ENCODE results near the gene TRPC5OS. TPM values are rescaled to one million over a fixed set of nuclear protein-coding genes. Genes with fewer than 3 reads are reported as not detected.

Gene TRPC5OS
- total and polyA plus RNA-seq, 2 of the 4 experiments (the other 2 are of a cell fraction): not detected

- Histone ChIP-seq H3K23ac (ENCODE audit: low read depth, low read length) (no peak overlapping the region), H2AFZ (replicated peaks; ENCODE audit: low read length, poor library complexity) (no peak overlapping the region), H3K4me3 (ENCODE audit: insufficient read depth, low read depth, low read length) (no peak overlapping the region), H4K91ac (ENCODE audit: insufficient read depth, low read depth, low read length) (no peak overlapping the region), H2AK5ac (ENCODE audit: low read depth, low read length) (no peak overlapping the region), H3K9ac (ENCODE audit: low read depth, low read length) (no peak overlapping the region), H4K5ac (ENCODE audit: low read depth, low read length) (no peak overlapping the region), H3K4ac (ENCODE audit: low read depth, low read length) (no peak overlapping the region), H3K18ac (ENCODE audit: low read depth, low read length) (no peak overlapping the region), H2BK5ac (ENCODE audit: low read depth, low read length, poor library complexity, severe bottlenecking) (no peak overlapping the region), H4K8ac (ENCODE audit: low read depth in 2 of 2, low read length in 2 of 2) (no peak overlapping the region), H2AK9ac (replicated peaks; ENCODE audit: low read depth, low read length, poor library complexity) (no peak overlapping the region), H3K4me1 (ENCODE audit: control insufficient read depth, insufficient read depth, low read length) (no peaks in the 10 kb centered on the region), H3K56ac (ENCODE audit: extremely low read depth, insufficient read depth, low read length) (no peak overlapping the region), H2BK120ac (ENCODE audit: low read depth, low read length) (no peak overlapping the region), H2BK20ac (ENCODE audit: low read depth, low read length) (no peak overlapping the region), H3K4me2 (ENCODE audit: low read depth, low read length) (no peak overlapping the region), H3K9me1 (ENCODE audit: insufficient read depth, low read length) (no peaks in the 10 kb centered on the region), H3K27ac (ENCODE audit: insufficient read depth, low read length) (no peak overlapping the region), H3K79me1 (ENCODE audit: low read depth in 1 of 2, low read length in 2 of 2) (no peaks in the 10 kb centered on the region), H3K27me3 (ENCODE audit: control insufficient read depth, insufficient read depth, low read length) (peaks cover 3% of the 10 kb centered on the region), H2BK15ac (ENCODE audit: low read depth, low read length) (no peak overlapping the region), H3K36me3 (ENCODE audit: control insufficient read depth, insufficient read depth, low read length) (no peaks in the 10 kb centered on the region), H4K20me1 (ENCODE audit: insufficient read depth, low read length) (no peaks in the 10 kb centered on the region), H3K14ac (replicated peaks; ENCODE audit: low read depth, low read length) (no peak overlapping the region), H3K9me3 (ENCODE audit: control insufficient read depth, insufficient read depth, low read length) (no peaks in the 10 kb centered on the region)
- dilution Hi-C loops (cut with HindIII; ENCODE audit: low sequenced_read_pairs, unreplicated experiment): no loop called here
- DNase-seq (no peak), ATAC-seq (ENCODE audit: low read depth) (no peak)
- TF ChIP-seq CTCF (conservative IDR thresholded peaks at IDR 0.05; ENCODE audit: low read depth, low read length) (no peak), CEBPB (IDR thresholded peaks at IDR 0.05; ENCODE audit: low read depth, low read length) (no peak), CHD1 (IDR thresholded peaks at IDR 0.05; ENCODE audit: low read depth, low read length) (no peak), POLR2A (IDR thresholded peaks at IDR 0.05; ENCODE audit: low read depth, low read length) (no peak), RFX5 (IDR thresholded peaks at IDR 0.05; ENCODE audit: low read depth, low read length) (no peak), RCOR1 (IDR thresholded peaks at IDR 0.05; ENCODE audit: insufficient replicate concordance, low read length) (no peak), SMC3 (IDR thresholded peaks at IDR 0.05; ENCODE audit: low read depth, low read length) (no peak), NFE2L2 (IDR thresholded peaks at IDR 0.05; ENCODE audit: low read depth, low read length) (no peak), MAZ (IDR thresholded peaks at IDR 0.05; ENCODE audit: borderline replicate concordance, low read depth, low read length) (no peak), BHLHE40 (IDR thresholded peaks at IDR 0.05; ENCODE audit: low read depth, low read length) (no peak), MXI1 (IDR thresholded peaks at IDR 0.05; ENCODE audit: borderline replicate concordance, low read depth, low read length) (no peak), ELK1 (IDR thresholded peaks at IDR 0.05; ENCODE audit: borderline replicate concordance, low read depth, low read length) (no peak), RAD21 (IDR thresholded peaks at IDR 0.05; ENCODE audit: low read length) (no peak)
- BruUV-seq (replicated peaks): no TSS peak
- ChIA-PET CTCF (interaction anchor here (1.0 kb wide), 1 partner anchor 17 kb away, joined by 3 read pairs; no protein-coding TSS in a partner anchor), POLR2A (ENCODE audit: unreplicated experiment) (no interaction called here)
- intact Hi-C loops (cut with micrococcal nuclease): no loop called here
- WGBS, 2 experiments (ENCODE audit: extremely low coverage in 2 of 2, insufficient read length in 1 of 2): no CpG with 5 or more reads among the region's 2 CpGs
- in situ Hi-C loops (cut with MboI; ENCODE audit: low sequenced_read_pairs): no loop called here
Observed at GRCh38 chrX:111886678-111887077, 10.7 kb downstream of the TRPC5OS start.
